IPS-11a (cell line): Measurements from ENCODE around the gene PNPLA7.

Source experiments
- H3K4me3 ChIP-seq: one replicate; pipeline ENCODE4 v1.5.1; 2013; ENCODE audit warnings: low read depth, low read length, control low read depth

Gene PNPLA7

GRCh38 chr9:137497921-137498719 is 52.1 kb downstream of the PNPLA7 start:
- H3K4me3 ChIP-seq = no peak overlapping the region

GRCh38 chr9:137496601-137497375 is 53.4 kb downstream of the PNPLA7 start:
- H3K4me3 ChIP-seq = no peak overlapping the region

- H3K4me3 ChIP-seq = no peak overlapping the region
These were observed 55.5 kb downstream of the PNPLA7 start for GRCh38 chr9:137494550-137495351.

GRCh38 chr9:137494104-137494544 is 56.1 kb downstream of the PNPLA7 start:
- no peak overlapping the region for H3K4me3 ChIP-seq

GRCh38 chr9:137493364-137494103 is 56.7 kb downstream of the PNPLA7 start:
- no peak overlapping the region for H3K4me3 ChIP-seq

- no peak overlapping the region for H3K4me3 ChIP-seq
These were observed 57.5 kb downstream of the PNPLA7 start for GRCh38 chr9:137492464-137493363.

- no peak overlapping the region for H3K4me3 ChIP-seq
These were observed 58.3 kb downstream of the PNPLA7 start for GRCh38 chr9:137491735-137492432.

GRCh38 chr9:137490532-137491186 is 59.5 kb downstream of the PNPLA7 start:
- H3K4me3 ChIP-seq = no peak overlapping the region

GRCh38 chr9:137488906-137489305 is 61.3 kb downstream of the PNPLA7 start:
- no peak overlapping the region for H3K4me3 ChIP-seq

- no peak overlapping the region for H3K4me3 ChIP-seq
These were observed 61.9 kb downstream of the PNPLA7 start for GRCh38 chr9:137488327-137488653.

- no peak overlapping the region for H3K4me3 ChIP-seq
These were observed 62.5 kb downstream of the PNPLA7 start for GRCh38 chr9:137487454-137488326.

GRCh38 chr9:137486545-137487453 is 63.4 kb downstream of the PNPLA7 start:
- H3K4me3 ChIP-seq = no peak overlapping the region

GRCh38 chr9:137486141-137486490 is 64.1 kb downstream of the PNPLA7 start:
- H3K4me3 ChIP-seq = no peak overlapping the region

GRCh38 chr9:137485343-137486140 is 64.7 kb downstream of the PNPLA7 start:
- H3K4me3 ChIP-seq = no peak overlapping the region

GRCh38 chr9:137484551-137485315 is 65.5 kb downstream of the PNPLA7 start:
- no peak overlapping the region for H3K4me3 ChIP-seq
